Activated T-cell treated with anti-CD3 and anti-CD28 coated beads, Interleukin-2, amount 50 U/mL, for 1 hour (primary cell): ENCODE results near the gene AZIN2.
"Not testable (repeated sequence)": the region's sequence is repeated elsewhere in the genome, so short reads cannot be mapped to it uniquely, and the experiment has no call there.

Experiments used
- DNase-seq: peaks from one replicate; pipeline ENCODE4 v3.0.0-alpha.2; 2020

The AZIN2 gene

GRCh38 chr1:33080885-33081553 lies at the start of gene AZIN2:
Gene AZIN2, plus strand, starts transcription at chr1:33081153. Its CDS starts 1,097 bp downstream, at chr1:33082250.
- DNase-seq: peak; percentile 98

- DNase-seq: no peak
These were observed 49.4 kb upstream of the AZIN2 start for GRCh38 chr1:33031506-33031905.

DNA sequence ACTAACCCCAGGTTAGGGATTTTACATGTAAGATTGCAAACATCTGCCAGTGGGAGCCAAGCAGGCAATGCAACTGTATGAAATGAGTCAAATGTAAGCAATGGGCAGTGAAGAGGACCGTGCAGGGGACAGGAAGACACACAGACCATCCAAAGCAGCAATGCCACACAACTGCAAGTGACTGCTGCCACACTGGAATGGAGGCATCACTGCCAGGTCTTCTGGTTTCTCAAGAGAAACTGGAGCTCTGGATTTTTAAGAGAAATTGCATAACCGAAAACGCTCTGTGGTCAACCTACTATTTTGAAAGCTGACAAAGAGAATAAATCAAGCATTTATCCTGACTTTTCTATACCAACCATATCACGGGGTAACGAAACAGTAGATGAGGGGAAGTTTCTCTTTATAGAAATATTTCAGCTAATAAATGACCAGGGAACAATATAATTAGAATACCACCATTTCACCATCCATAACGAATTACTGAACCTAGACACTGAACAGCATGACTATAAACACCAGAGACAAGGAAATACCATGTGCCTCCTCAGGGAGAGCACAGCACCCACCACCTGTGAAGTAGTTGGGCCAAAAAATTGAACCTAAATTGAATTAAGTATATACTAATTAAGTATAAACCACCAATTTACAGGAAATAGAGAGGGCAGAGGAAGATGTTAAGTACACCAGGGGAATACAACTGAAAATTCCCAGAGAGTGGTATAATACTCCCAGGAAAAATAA lies 48.7 kb upstream of the AZIN2 start:
- DNase-seq: no peak

GRCh38 chr1:33036051-33036525 lies 44.9 kb upstream of the AZIN2 start:
- no peak for DNase-seq

GRCh38 chr1:33036526-33037503 lies 44.1 kb upstream of the AZIN2 start, which contains the start of gene AK2:
Gene AK2, minus strand, starts transcription at chr1:33036883. Its CDS starts 55 bp downstream, at chr1:33036828.
- DNase-seq: peak; percentile 85

DNA sequence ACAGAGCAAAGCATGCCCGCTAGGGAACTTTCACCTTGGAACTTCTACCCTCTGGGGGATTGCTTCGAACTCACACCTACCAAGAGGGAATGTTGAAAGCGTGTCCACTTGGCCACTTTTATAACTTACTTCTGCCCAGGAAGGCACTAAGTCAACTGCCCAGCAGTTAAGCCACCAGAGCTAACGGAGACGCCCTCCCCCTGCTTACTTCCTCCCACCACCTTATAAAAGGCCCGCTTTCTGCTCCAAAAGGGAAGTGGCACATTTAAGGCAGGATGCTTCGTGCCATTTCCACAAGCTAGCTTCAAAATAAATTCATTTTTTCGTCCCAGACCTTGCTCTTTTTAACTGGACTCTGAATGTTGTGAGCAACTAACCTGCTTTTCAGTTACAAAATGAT lies 41.1 kb upstream of the AZIN2 start:
- no peak for DNase-seq

- no peak for DNase-seq
These were observed 39.9 kb upstream of the AZIN2 start for GRCh38 chr1:33041026-33041425.

GRCh38 chr1:33042831-33043230 lies 38.1 kb upstream of the AZIN2 start:
- DNase-seq: no peak

DNA sequence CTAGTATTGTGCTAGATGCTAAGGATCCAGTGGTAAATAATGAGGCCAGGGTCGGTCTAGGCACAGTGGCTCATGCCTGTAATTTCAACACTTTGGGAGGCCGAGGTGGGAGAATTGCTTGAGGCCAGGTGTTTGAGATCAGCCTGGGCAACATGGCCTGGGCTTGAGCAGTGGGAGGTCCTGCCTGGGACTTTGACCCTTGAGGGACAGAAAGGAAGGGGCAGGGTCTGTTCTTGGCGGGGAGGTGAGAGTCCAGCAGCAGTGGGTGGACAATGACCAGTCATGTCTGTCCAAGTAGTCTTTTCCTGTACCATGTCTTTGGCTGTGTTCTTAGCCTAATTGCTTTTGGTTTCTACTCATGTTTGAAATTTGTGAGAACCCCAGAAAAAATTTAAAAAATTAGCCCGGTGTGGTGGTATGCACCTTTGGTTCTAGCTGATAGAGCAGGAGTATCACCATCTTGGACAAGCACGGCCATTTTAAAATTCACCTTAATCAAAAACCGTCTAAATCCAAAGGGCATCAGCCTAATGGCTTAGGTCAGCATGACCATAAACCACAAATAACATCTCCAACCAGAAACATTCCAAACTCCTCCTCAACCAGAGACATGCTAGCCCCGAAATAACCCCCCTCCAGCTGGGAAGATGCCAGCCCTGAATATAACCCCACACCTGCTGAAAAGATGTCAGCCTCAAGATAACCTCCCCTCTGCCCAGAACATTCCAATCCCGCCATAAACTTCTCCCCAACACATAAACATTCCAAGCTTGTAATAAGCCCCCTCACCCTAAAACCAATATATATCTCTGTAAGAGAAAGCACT lies 37.5 kb upstream of the AZIN2 start:
- DNase-seq: no peak

DNA sequence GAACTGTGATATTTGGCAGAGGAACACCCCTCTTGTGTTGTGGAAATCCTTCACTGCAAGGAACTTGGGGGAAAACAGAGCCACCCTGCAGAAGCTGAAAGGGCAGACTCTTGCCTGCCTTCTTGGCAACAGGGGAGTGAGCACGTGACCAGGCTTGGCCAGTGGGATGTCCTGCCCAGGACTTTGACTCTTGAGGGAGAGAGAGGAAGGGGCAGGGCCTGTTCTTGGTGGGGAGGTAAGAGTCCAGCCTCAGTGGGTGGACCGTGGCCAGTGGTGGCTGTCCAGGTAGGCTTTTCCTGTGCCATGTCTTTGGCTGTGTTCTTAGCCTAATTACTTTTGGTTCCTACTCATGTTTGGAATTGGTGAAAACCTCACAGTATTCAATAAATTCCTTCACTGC lies 35.7 kb upstream of the AZIN2 start:
- no peak for DNase-seq

DNA sequence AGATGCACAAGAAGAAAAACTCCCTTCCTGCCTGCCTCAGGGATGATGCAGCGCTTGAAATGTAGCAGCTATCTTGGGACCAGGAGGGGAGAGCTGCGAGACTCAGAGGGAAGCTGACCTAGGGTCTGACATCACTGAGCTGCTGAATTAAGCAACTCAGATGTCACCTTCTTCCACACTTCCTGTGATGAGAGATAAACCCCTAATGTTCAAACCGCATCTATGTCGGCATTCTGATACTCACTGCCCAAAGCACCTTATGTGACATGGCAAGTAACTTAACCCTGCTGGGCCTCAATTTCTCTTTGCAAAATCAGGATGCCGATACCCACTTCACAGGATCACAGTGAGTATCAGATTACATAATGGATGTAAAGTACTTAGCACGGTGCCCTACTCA lies 35.1 kb upstream of the AZIN2 start:
- no peak for DNase-seq

- DNase-seq: not testable (repeated sequence)
These were observed 34.7 kb upstream of the AZIN2 start for GRCh38 chr1:33046234-33046633.

DNA sequence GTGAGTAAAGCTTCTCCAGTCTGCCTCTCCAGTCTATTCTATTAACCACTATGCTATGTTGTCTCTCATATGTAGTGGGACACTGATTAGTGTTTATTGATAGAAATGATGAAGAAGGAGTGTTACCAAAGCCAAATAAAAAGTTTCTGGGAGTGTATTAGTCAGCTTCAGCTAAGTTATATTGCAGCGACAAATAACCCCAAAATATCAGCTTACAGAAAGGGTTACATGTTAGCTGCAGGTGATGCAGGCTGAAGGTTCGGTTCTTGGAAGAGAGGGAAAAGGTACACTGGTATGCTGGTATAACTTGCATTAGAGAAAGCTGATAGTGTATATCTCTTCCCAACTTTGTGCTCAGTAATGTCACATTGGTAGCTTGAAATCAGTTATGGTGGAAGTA lies 33.7 kb upstream of the AZIN2 start:
- no peak for DNase-seq

DNA sequence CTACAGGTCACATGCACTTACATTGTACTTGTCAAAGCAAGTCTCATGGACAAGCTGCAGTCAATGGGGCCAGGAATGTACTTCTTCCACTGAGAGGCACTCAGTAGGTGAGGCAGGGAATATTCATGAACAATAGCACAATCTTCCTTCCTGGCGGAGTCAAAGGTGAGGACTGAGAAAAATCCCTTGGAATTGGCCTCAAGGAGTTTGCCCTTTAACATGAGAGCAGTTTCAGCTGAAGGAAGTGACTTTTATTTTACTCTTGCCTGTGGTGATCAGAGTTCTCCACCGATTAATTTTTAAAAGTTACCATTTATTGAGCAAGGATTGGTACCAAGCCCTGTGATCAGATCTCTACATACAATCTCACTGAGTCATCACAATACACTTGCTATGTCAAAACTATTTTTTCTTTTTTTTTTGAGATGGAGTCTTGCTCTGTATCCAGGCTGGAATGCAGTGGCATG lies 33.1 kb upstream of the AZIN2 start:
- no peak for DNase-seq

DNA sequence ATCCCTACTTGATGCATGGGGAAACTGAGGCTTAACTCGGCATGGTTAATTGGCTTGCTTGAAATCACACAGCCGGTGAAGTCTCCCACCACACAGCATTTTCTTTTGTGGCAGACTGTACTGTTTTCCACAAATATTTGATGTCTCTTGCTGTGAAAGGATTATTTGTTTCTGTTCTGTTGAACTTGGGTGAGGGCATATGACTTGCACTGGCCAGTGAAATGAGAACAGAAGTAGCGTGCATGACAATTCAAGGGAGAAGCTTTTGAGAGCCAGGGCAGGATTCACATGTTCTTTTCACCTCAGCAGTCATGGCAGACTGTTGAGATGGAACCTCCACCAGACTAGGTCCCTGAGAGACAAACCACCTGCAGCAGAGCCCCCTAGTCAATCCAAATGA lies 32.5 kb upstream of the AZIN2 start:
- no peak for DNase-seq

GRCh38 chr1:33049371-33049770 lies 31.6 kb upstream of the AZIN2 start:
- DNase-seq: no peak

GRCh38 chr1:33050221-33051076 lies 30.5 kb upstream of the AZIN2 start:
- DNase-seq: no peak

DNA sequence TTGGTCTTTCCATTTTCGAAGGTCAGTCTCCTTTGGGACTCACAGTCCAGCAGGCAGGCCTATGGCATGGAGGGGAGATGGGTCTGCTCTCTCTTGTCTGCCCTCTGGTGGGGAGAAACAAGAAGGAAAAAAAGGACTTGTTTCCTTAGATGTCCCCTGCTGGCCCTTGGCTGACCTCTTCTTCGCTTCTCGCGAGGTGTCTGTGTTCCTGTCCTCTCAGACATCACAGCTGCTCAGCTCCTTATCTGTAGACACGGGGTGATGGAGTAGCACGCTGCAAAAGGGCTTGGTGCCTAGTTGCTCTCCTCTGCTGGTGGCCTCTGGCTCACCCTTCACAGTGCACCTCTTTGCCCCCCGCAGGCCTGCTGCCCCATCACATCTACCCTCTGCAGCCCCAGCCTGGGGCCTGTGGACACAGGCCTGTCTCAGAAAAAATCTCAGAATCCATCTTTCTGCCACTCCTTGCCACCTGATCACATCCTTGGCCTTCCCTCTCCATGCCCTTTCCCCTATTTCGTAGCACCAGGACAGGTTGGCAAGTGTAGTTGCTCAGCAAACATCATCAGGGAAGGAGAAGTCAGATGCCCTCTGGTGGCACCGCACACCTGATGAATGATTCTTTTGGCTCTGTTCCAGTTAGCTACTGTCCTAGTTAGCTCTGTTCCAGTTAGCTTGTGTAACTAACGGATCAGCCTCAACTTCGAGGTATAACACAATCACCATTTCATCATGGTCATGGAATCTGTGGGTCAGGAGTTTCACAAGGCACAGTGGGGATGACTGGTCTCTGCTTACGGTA lies 25.5 kb upstream of the AZIN2 start:
- DNase-seq: peak; percentile 25

GRCh38 chr1:33056426-33056825 lies 24.5 kb upstream of the AZIN2 start:
- no peak for DNase-seq

- no peak for DNase-seq
These were observed 23.9 kb upstream of the AZIN2 start for GRCh38 chr1:33057095-33057494.
